Activated CD4-positive, alpha-beta T cell treated with anti-CD3 and anti-CD28 coated beads, Interleukin-10, Interleukin-2, amounts not matched to agents 100 ng/mL and 50 ng/mL, durations not matched to agents 16 hours and 8 hours (primary cell): ENCODE results near the gene CLIC1.
A peak's percentile ranks its signal among the peaks of the same experiment; 100 is the strongest.
"Not testable (repeated sequence)": the region's sequence is repeated elsewhere in the genome, so short reads cannot be mapped to it uniquely, and the experiment has no call there.

Experiments used
- DNase-seq: peaks from one replicate; pipeline ENCODE4 v3.0.0-alpha.2; 2020

Gene CLIC1

DNA sequence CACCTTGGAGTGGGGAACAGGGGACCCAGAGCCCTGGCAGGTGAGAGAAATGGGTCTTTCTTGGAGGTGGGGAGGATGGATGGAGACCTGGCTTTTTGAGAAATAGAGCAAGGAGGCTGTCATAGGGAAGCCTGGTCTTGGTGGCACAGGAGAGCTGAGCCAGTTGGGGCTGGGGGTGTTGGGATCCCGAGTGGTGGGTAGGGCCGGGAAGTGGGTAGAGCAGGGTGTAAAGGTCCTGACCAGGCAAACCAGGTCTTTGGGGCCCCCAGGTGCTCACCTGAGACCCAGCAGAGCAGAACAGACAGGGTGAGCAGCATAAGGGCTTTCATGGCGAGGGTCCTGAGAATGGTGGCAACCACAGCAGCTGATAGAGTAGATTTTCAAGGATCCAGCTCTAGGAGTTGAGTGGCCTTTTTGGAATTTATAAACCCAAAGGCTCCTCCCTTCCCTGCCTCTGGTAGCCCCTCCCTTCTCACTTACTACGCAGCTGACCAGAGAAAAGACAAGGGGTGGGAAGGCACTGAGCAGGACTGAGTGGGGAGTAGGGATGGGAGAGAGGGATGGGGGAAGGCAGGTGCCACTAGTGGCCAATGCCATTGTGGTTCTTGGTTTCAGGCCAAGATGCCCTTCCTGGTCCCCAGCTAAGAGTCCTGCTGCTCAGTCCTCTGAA is 14.8 kb downstream of the CLIC1 start, which contains the start of gene LY6G6C:
LY6G6C (minus strand) TSS at position 396 of the 670 bp plus-strand sequence; CDS start at position 329, 67 bp downstream.
- DNase-seq, result no peak

- DNase-seq, result no peak
These were observed 16.0 kb downstream of the CLIC1 start for GRCh38 chr6:31720196-31720770.

DNA sequence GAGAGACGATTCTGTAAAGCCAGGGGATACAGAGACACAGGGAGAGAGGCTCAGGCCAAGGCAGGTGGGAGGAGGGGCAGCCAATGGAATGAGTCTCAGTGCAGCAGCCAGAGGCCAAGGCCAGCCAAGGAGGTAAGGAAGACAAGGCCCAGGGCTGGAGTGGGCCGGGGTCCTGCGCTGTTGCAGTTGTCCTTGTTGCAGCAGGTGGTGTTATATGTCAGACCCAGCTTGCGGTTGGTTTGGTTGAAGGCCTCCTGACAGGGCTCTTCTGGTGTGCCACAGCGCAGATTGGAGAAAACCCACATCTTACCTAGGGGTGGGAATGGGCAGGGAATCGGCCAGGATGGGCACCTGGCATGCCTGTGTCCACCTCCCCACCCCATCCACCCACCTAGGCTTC is 17.3 kb downstream of the CLIC1 start:
- no peak for DNase-seq

DNA sequence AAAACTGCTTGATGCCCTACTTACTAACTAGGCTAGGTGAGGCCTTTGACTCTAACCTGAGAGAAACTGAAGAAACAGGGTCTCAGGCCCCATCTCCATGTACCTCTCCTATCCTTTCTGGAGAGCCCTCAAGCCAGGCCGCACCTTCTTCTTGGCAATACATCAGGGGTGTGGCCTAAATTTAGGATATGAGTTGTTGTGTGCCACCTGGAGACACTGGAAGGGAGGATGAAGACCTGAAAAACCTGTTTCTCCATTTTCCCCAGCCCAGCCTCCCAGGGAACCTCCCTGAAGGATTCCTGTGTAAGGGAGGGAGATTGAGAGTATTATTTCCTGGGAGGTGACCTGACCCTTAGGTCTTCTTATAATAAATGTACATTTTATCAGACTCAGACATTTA is 18.1 kb downstream of the CLIC1 start:
- no peak for DNase-seq

DNA sequence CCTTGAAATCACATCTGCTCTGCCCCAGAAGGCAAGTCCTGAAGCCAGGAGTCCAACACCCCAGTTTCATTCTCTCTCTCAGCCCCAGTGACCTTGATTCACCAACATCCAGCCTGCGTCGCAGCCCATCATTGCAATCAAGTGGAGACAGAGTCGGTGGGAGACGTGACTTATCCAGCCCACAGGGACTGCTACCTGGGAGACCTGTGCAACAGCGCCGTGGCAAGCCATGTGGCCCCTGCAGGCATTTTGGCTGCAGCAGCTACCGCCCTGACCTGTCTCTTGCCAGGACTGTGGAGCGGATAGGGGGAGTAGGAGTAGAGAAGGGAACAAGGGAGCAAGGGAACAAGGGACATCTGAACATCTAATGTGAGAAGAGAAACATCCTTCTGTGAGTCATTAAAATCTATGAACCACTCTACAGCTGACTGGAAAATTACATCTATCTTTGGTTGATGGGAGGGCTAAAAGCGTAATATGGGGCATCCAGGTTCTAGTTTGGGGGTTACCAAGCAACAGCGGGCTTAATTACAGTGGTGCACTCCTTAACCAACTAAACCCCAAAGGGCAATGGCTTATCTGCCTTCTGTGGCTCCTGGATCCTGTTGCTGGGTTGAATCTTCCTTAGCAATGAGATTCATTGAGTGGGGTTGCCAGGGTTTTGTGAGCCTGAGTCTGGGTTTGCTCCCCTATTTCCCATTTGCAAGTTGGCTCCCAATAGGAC is 18.7 kb downstream of the CLIC1 start:
- no peak for DNase-seq

GRCh38 chr6:31715022-31715958 is 21.0 kb downstream of the CLIC1 start, which contains the start of gene LY6G6D:
Gene LY6G6D (plus strand): TSS chr6:31715348. CDS start chr6:31715356, 8 bp downstream.
- no peak for DNase-seq

GRCh38 chr6:31713991-31714684 is 22.2 kb downstream of the CLIC1 start:
- DNase-seq, result no peak

- no peak for DNase-seq
These were observed 22.9 kb downstream of the CLIC1 start for GRCh38 chr6:31713465-31713864.

- DNase-seq, result peak; percentile 28
These were observed 24.0 kb downstream of the CLIC1 start for GRCh38 chr6:31712296-31712695.

- no peak for DNase-seq
These were observed 25.1 kb downstream of the CLIC1 start for GRCh38 chr6:31711233-31711632.

DNA sequence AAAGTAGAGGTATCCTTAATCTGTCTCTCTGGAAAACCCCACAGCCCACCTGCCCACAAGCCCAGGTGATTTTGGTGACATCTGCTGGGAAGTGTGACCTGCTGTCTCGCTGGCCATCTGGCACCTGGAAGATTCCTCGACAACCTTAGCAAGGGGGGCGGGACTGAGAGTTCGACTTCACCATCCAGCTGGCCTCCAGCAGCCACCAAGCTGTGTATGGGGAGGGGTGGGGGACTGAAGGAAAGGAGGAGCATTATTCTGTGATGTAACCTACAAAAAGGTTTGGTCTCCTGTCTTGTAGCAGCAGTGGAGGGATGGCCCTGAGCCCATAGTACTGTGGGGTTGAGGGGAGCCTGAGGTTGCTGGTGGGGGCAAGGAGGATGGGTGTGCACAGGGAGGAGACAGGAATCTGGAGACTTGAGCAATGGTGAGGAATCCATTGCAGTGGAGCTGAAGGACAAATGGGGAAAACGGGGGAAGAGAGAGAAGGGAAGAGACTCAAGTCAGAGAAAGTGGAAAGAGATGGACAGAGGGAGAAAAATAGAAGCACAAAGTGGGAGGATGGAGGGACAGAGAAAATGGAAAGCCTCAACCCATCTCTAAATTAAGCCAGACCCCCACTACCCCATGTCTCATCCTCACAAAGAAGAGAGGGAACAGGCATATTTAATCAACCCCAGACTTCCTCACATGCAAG is 25.7 kb downstream of the CLIC1 start:
- no peak for DNase-seq

DNA sequence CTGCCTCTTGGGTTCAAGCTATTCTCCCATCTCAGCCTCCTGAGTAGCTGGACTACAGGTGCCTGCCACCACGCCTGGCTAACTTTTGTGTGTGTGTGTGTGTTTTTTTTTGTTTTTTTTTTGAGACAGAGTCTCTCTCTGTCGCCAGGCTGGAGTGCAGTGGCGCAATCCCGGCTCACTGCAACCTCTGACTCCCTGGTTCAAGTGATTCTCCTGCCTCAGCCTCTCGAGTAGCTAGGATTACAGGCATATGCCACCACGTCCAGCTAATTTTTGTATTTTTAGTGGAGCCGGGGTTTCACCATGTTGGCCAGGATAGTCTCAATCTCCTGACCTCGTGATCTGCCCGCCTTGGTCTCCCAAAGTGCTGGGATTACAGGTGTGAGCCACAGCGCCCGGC is 27.2 kb downstream of the CLIC1 start:
- DNase-seq, result not testable (repeated sequence)

- DNase-seq, result no peak
These were observed 28.1 kb downstream of the CLIC1 start for GRCh38 chr6:31708224-31708623.

GRCh38 chr6:31707701-31708100 is 28.6 kb downstream of the CLIC1 start:
- no peak for DNase-seq

DNA sequence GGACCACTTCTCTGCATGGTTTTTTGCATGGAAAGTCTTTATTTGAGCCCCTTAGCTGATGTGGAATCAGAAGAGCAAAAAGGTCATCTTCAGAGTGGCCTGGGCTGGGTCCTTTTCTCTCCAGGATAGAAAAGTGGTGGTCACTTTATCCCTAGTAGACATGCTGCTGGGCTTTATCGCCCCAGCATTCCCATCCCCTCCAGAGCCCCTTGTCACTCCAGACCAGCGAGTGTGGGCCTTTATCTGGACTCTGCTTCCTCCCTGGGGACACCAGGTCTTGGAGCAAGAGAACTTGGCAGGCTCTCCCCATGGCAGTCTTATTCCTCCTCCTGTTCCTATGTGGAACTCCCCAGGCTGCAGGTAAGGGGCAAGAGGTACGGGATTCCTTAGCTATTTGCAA is 29.7 kb downstream of the CLIC1 start, which contains the start of gene LY6G6F:
LY6G6F (plus strand) TSS at position 268 of the 400 bp plus-strand sequence; CDS start at position 309, 41 bp downstream.
- DNase-seq, result no peak

- DNase-seq, result no peak
These were observed 30.4 kb downstream of the CLIC1 start for GRCh38 chr6:31705931-31706330.

- peak; percentile 99 for DNase-seq
These were observed 33.3 kb downstream of the CLIC1 start, which contains the start of gene ABHD16A for GRCh38 chr6:31702819-31703716. Gene ABHD16A (minus strand): TSS chr6:31703324. CDS start chr6:31703281, 43 bp downstream.

- peak; percentile 45 for DNase-seq
These were observed 33.9 kb downstream of the CLIC1 start for GRCh38 chr6:31702405-31702818.

DNA sequence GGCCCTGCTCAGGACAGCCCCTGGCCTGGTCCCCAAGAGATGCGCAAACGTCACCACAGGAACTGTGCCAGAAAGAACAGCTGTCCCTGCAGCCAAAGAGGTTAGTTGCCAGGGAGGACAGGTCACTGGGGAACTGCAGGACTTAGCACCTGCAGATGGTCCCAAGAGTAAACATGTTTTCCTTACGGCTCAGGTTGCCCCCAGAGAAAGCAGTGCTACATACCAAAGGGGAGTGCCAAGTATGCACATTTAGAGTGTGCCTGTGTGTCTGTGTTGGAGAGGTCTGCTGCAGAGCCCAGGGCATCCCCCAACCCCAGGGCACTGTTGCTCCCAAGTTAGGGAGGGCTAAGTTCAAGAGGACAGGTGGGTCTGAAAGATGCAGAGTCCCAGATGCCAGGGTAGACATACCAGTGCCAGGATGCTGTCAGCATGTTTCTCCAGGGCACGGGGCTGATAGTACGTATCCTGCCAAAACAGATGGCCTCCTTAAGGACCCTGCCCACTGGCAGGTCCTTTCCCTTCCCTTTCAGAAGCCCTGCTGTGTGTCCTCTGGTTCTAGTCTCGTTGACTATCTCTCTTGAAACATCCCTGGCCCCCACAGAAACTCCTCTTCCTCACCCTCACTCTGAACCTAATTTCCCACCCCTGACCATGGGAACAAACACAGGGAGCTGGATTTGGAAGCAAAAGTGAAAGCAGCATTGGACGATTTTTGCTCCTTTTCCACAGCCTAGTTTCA is 34.5 kb downstream of the CLIC1 start:
- no peak for DNase-seq
